HFF-Myc (cell line): Measurements from ENCODE around the gene IMPDH1.

Source experiments
- DNase-seq: peaks from one replicate; pipeline ENCODE4 v3.0.0-alpha.2; 2011; ENCODE audit warnings: low read depth; ENCODE audit errors: extremely low read depth
- H3K4me3 ChIP-seq: replicated peaks from 2 replicates; pipeline ENCODE4 v1.5.1; 2011; ENCODE audit warnings: low read depth, mild to moderate bottlenecking, control low read depth, low read length
- CTCF ChIP-seq: IDR thresholded peaks from 2 replicates; pipeline ENCODE4 v1.5.1; 2012; ENCODE audit warnings: mild to moderate bottlenecking, low read depth, low read length, control low read depth; ENCODE audit errors: missing control alignments

The IMPDH1 gene

GRCh38 chr7:128447941-128448564 is 38.3 kb upstream of the IMPDH1 start:
- no peak overlapping the region for H3K4me3 ChIP-seq
- no peak for DNase-seq
- TF ChIP-seq CTCF, result no peak

- no peak for TF ChIP-seq CTCF
- no peak overlapping the region for H3K4me3 ChIP-seq
- DNase-seq, result no peak
These were observed 36.5 kb upstream of the IMPDH1 start for GRCh38 chr7:128446306-128446705.

- H3K4me3 ChIP-seq, result no peak overlapping the region
- DNase-seq, result no peak
- TF ChIP-seq CTCF, result no peak
These were observed 34.2 kb upstream of the IMPDH1 start for GRCh38 chr7:128443831-128444600.

- TF ChIP-seq CTCF, result no peak
- DNase-seq, result no peak
- no peak overlapping the region for H3K4me3 ChIP-seq
These were observed 32.6 kb upstream of the IMPDH1 start for GRCh38 chr7:128442356-128442755.

GRCh38 chr7:128437426-128438332 is 27.9 kb upstream of the IMPDH1 start:
- no peak overlapping the region for H3K4me3 ChIP-seq
- TF ChIP-seq CTCF, result no peak
- no peak for DNase-seq

GRCh38 chr7:128435327-128435686 is 25.5 kb upstream of the IMPDH1 start:
- TF ChIP-seq CTCF, result no peak
- no peak overlapping the region for H3K4me3 ChIP-seq
- no peak for DNase-seq
